ENCODE measurements around the gene CERS4.
A peak's percentile ranks its signal among the peaks of the same experiment; 100 is the strongest.
"Not testable (repeated sequence)": the region's sequence is repeated elsewhere in the genome, so short reads cannot be mapped to it uniquely, and the experiment has no call there.

CERS4 gene, protein sequence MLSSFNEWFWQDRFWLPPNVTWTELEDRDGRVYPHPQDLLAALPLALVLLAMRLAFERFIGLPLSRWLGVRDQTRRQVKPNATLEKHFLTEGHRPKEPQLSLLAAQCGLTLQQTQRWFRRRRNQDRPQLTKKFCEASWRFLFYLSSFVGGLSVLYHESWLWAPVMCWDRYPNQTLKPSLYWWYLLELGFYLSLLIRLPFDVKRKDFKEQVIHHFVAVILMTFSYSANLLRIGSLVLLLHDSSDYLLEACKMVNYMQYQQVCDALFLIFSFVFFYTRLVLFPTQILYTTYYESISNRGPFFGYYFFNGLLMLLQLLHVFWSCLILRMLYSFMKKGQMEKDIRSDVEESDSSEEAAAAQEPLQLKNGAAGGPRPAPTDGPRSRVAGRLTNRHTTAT

DNA sequence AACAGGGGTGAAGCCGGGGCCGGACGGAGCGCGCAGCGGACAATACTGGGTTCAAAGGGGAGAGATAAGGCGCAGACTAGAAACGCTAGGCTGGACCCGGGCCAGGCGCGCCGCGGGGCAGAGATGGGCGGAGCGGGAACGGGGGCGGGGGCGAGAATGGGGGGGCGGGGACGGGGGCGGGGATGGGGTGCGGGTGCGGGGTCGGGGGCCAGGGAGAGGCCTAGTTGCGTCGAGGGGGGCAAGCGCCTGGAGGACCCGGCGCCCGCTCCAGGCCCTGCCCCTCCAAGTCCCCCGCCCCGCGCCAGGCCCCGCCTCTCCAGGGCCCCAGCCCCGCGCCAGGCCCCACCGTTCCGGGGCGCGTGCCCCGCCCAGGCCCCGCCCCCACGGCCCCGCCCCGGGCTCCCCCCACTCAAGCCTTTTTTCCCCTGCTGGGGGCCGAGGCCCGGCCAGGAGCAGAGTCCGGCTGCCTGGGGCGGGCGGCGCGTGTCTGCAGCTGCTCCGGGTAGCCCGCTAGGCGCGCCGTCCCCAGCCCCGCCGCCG, at the start of gene CERS4:
Gene CERS4, plus strand, starts transcription at position 449 of the 540 bp plus-strand sequence. CDS start 41,707 bp downstream, outside the sequence.
- DNase-seq (ENCODE audit: low read depth in 3 of 3), result peak; percentile 64 to 81 (median 69)

DNA sequence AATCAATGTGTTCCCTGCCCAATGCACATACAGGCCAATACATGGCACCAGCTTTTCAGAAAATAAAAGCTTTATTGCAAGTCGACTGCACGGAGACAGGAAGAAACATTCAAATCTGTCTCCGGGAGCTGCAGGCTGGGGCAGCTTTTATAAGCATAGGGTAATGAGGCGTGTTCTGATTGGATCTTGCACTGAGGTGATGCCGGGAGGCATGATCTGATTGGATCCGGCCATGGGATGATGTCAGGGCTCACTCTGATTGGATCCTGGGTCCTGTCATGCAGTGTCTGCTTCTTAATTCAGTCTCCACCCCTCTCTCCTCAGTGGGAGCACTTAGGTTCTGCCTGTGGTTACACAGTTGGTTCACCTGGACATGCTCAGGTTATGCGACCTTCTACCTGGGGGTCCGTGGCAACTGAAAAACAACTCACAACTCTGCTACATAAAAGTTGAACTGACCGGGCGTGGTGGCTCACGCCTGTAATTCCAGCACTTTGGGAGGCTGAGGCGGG, 48.0 kb upstream of the CERS4 start:
- DNase-seq (ENCODE audit: low read depth in 3 of 3), result no peak

DNA sequence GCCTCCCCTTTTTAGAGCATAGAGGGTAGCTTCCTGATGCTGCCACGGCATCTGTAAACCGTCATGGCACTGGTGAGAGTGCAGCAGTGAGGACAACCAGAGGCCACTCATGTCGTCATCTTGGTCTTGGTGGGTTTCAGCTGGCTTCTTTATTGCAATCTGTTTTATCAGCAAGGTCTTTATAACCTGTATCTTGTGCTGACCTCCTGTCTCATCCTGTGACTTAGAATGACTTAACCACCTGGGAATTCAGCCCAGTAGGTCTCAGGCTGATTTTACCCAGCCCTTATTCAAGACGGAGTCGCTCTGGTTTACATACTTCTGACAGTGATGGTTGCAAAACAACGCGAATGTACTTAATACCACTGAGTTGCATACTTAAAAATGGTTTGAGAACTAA, 45.4 kb upstream of the CERS4 start:
- DNase-seq (ENCODE audit: low read depth in 3 of 3), result no peak

DNA sequence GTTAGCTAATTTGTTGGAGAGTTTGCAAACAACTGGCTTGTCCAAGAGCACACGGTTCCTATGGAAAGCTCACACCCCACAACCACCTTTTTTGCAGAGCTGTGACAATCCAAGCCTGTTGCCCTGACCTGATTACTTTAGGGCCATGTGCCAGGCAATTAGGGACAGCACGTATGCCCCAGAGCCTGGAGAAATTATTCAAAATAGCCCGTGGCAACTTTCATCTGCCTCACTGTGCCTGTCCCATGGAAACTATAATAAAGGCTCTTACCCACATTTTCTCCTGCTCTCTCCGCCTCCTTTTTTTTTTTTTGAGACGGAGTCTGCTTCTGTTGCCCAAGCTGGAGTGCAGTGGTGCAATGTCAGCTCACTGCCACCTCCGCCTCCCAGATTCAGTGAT, 41.2 kb upstream of the CERS4 start:
- no peak for DNase-seq (ENCODE audit: low read depth in 3 of 3)

DNA sequence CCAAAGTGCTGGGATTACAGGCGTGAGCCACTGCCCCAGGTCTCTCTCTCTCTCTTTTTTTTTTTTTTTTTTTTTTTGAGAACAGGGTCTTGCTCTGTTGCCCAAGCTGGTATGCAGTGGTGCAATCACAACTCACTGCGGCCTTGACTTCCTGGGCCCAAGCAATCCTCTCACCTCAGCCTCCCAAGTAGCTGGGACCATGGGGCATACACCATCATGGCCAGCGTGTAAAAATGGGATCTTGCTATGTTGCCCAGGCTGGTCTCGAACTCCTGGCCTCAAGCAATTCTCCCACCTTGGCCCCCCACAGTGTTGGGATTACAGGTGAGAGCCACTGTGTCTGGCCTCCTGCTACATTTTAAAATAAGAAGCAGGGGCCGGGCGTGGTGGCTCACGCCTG, 40.6 kb upstream of the CERS4 start:
- DNase-seq (ENCODE audit: low read depth in 3 of 3), result no peak

DNA sequence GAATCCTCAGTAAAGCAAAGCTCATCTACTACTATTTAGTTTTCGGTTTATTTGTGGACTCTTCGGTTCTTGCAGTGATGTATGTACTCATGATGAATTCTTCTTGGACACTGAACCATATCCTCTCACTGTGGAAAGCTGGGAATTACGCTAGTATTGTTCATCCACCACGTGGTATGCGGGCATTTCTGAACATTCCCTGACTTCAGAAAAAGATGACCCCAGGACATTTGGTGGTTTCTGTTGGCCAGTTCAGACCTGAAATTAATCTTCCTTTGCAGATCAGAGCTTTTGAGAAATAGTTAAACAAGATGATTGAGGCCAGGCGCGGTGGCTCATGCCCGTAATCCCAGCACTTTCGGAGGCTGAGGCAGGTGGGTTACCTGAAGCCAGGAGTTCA, 34.5 kb upstream of the CERS4 start:
- DNase-seq (ENCODE audit: low read depth in 3 of 3), result no peak

DNA sequence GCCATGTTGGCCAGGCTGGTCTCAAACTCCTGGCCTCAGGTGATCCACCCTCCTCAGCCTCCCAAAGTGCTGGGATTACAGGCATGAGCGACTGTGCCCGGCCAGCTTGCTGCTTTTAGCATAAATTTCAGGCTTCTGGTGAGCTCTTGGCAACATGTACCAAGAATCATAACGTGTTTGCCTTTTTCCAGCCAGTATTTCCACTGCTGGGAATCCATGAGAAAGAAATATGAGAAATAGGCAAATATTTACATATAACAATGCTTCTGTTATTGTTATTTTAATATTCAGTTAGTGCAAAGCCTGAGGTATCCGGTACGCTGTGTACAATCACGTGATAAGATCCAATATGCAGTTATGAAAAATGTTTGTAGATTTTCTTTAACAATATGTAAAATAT, 29.2 kb upstream of the CERS4 start:
- no peak for DNase-seq (ENCODE audit: low read depth in 3 of 3)

DNA sequence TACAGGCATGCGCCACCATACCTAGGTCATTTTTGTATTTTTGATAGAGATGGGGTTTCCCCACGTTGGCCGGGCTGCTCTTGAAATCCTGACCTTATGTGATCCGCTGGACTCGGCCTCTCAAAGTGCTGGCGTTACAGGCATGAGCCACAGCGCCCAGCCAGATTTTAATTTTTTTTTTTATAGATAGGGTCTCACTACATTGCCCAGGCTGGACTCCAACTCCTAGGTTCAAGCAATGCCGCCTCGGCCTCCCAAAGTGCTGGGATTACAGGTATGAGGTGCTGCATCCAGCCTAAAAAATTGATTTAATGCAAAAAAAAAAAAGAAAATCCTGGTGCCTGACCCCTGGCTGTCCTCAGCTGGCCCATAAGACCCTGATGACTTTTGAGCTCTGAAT, 24.9 kb upstream of the CERS4 start:
- DNase-seq (ENCODE audit: low read depth in 3 of 3), result no peak

DNA sequence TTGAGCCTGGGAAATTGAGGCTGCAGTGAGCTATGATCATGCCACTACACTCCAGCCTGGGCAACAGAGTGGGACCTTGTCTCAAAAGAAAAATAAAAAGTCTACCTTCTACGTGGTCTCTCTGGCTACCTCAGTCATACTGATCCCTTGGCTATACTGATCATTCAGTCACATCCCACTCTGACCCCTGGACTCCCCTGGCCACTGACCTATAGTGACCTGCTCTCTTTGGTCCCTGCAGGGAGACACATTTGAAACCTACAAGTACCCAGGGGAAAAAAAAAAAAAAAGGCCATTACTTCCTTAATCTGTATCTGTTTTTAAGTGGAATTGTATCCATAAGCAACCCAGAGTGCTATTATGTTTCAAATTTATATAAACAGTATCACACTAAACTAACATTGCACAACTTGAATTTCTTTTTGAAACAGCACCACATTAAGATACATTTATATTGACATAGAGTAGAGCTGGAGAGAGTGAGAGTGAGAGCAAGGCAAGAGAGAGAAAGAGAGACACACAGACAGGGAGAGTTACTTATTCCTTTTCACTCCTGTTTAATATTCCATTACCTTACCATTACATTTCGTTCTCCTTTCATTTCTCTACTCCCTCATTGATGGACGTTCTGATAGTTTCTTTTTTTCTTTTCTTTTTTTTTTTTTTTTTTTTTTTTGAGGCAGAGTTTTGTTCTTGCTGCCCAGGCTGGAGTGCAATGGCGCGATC, 23.7 kb upstream of the CERS4 start:
- DNase-seq (ENCODE audit: low read depth in 3 of 3), result no peak

DNA sequence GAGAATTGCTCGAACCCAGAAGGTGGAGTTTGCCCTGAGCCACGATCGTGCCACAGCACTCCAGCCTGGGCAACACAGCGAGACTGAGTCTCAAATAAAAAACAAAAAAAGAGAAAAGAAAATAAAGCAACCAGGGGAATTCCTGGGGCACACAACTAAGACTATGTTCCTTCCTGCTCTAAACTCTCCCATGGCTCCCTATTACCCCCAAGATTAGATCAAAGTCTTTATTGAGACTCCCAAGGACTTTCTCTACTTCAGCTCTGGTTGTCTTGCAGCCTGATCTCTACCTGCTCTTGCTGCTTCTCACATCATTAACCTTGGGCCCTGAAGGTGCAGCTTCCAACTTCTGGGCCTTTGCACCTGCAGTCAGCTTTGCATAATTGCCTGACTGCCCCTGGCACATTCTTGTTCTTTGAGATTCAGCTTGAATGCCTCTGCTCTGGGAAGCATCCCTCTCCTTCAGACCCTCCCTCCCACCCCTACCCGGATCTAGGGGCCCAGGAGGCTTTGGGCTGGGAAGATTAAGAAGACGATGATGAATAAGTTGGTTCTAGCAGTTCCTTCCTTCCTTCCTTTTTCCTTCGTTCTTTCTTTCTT, 16.8 kb upstream of the CERS4 start:
- no peak for DNase-seq (ENCODE audit: low read depth in 3 of 3)

DNA sequence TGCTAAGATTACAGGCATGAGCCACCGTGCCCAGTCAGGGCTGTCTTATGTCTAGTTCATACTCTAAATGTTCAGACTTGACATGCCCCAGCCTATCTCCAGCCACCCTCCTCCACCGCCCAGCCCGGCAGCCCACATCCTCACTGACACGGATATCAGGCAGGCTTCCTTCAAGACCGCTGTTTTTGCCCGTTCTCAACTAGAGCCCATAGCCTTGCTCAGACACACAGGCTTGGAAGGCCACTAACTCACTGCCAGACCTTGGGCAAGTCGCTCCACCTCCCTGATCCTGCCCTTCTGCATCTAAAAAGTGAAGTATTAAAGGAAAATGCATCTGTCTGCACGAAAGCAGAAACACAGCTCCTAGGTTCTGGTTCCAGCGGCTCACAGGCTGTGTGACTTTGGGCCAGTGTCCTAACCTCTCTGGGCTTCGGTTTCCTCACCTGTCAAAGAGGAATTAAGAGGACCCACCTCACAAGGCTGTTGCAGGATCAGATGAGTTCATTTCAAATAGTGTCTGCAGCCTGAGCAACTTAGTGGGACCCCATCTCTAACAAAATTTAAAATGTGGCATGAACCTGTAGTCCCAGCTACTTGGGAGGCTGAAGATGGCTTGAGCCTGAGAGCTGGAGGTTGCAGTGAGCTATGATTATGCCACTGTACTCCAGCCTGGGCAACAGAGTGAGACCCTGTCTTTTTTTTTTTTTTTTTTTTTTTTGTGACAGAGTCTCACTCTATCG, 14.5 kb upstream of the CERS4 start:
- DNase-seq (ENCODE audit: low read depth in 3 of 3), result no peak

DNA sequence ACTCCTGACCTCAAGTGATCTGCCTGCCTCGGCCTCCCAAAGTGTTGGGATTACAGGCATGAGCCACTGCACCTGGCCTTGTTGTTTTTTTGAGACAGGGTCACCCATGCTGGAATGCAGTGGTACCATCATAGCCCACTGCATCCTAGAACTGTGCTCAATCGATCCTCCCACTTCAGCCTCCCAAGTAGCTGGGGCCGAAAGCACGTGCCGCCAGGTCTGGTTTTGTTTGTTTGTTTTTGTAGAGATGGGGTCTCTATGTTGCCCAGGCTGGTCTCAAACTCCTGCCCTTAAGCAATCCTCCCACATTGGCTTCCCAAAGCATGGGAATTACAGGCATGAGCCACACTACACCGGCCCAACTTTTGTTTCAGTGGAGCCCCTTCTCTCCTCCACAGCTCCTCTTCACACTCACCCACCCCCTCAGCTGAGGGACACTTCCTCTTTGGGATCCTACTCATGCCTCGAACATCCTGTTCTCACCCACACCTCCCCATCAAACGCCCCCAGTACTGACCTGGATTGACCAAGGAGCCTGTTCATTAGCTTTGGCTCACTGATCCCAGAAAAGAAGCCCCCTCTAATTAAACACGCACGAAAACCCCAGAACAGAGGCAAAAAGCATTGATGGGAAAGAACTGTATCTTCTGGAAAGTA, 12.8 kb upstream of the CERS4 start:
- DNase-seq (ENCODE audit: low read depth in 3 of 3), result no peak

DNA sequence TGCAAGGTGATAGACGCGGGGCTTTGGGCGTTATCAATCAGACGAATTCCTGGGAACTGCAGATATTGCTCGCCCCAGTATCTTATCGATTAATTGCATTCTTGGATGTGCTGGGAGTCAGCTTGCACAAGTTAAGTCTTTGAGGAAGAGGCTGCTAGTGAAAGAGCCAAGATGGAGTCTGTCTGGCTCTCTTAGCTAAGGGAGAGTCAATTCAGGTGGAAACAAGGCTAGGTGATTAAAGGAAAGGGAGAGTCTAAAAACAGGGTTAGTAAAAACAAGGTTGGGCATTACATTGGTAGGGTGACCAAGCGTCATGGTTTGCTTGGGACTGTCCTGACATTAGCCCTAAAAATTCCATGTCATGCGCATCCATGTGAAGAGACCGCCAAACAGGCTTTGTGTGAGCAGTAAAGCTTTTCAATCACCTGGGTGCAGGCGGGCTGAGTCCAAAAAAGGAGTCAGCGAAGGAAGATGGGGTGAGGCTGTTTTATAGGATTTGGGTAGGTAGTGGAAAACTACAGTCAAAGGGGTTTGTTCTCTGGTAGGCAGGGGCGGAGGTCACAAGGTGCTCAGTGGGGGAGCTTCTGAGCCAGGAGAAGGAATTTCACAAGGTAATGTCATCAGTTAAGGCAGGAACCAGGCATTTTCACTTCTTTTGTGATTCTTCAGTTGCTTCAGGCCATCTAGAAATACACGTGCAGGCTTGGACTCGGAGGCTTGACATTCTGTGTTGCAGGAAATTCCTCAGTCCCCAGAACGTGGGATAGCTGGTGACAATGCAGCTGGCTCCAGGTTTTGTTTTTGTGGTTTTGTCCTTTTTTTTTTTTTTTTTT, 5.7 kb upstream of the CERS4 start:
- not testable (repeated sequence) for DNase-seq (ENCODE audit: low read depth in 3 of 3)

DNA sequence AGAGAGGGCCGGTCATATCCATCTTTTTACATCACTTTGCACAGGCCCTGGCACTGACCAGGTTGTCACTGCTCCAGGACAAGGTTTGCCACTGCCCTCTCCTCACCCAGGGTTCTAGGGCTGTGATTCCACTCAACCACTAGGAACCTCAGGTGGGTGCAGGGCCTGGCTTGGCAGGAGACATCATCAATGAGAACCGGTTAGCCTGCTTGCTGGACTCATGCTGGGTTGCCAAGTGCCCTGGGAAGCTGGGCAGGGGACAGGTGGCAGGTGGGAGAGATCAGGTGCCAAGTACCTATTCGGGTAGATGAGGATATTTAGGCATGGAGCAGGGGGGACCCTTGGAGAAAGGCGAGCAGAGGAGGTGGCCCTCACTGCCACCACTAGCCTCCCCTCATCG, 4.2 kb upstream of the CERS4 start:
- no peak for DNase-seq (ENCODE audit: low read depth in 3 of 3)

DNA sequence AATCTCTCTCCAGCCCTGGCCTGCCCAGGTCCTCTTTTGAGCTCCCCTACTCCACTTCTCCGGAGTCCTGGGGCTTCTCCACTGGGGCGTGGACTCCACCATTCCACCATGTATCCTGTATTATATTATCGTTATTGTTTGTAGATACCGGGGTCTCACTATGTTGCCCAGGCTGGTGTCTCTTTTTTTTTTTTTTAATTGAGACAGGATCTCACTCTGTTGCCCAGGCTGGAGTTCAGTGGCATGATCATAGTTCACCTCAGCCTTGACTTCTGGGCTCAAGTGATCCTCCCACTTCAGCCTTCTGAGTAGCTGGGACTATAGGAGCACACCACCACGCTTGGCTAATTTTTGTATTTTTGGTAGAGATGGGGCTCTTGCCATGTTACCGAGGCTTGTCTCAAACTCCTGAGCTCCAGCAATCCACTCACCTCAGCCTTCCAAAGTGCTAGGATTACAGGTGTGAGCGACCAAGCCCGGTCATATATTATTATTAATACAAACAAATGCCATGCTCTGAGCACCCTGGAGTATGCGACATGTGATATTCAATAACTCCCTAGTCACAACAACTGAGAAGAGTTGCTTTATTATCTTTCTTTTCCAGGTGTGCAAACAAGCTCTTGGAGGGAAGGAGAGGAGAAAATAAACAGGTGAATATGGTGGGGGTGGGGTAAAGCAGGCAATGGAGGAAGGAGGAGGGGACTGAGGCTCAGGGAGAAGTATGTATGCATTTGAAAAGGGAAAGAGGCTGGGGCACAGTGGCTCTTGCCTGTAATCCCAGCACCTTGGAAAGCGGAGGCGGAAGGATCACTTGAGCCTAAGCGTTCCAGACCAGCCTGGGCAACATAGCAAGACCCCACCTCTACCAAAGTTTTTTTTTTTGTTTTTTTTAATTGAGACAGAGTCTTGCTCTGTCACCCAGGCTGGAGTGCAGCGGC, 2.8 kb upstream of the CERS4 start:
- no peak for DNase-seq (ENCODE audit: low read depth in 3 of 3)

DNA sequence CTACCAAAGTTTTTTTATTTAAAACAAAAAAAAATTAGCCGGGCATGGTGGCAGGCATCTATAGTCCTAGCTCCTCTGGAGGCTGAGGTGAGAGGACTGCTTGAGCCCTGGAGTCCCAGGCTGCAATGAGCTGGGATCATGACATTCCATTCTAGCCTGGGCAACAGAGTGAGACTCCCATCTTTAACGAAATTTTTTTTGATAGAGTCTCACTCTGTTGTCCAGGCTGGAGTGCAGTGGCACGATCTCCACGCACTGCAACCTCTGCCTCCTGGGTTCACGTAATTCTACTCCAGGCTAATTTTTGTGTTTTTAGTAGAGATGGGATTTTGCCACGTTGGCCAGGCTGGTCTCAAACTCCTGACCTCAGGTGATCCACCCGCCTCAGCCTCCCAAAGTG, 1.8 kb upstream of the CERS4 start:
- DNase-seq (ENCODE audit: low read depth in 3 of 3), result not testable (repeated sequence)

DNA sequence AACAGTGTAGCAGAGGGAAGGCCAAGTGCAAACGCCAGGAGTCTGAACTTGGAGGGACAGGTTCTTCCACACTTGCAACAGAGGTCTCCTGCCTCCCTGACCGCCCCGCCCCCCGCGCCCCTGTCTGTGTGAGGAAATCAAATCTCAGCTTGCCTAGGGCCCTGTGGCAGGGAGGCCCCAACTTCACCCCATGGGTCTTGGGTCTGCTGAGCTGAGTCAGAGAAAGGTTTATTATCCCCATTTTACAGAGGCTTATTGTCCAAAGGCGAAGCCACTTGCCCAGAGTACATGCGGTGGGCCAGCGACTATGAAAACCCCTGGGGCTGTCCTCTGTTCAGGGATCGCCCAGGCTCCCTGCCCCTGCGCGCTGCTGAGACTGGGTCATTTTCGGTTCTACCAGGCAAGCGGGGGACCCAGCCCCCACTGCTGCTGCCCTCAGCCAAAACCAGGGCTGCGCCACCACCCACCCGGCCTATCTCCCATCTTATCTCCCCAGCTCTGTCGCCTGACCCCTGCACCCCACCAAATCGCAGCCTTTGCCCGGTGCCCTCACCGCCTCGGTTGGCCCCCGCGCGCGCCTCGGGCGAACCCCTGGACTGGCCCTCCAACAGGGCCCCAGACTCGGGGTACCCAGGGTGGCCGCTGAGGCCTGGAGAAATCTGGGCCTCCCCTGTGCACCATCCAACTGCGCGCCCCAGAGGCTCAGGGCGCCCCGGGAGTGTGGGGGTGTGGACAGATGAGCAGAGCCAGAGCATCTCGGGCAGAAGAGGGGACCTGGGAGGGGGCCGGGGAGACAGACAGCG, 850 bp upstream of the CERS4 start:
- DNase-seq (ENCODE audit: low read depth in 3 of 3), result no peak

Measured in stimulated activated CD4-positive, alpha-beta T cell treated with anti-CD3 and anti-CD28 coated beads, TNF-alpha, amount 100 ng/mL, for 4 hours (primary cell).